Measurements from ENCODE around the gene LYPD1. TPM values are rescaled to one million over a fixed set of nuclear protein-coding genes. Genes with fewer than 3 reads are reported as not detected.

The LYPD1 gene
- total RNA-seq, 1 experiment from 2014 or later, result not detected

GRCh38 chr2:132611719-132612118 is 58.3 kb downstream of the LYPD1 start:
- no TSS peak for BruUV-seq (replicated peaks)

More at GRCh38 chr2:132611719-132612118, 58.3 kb downstream of the LYPD1 start:
- no peak for DNase-seq (ENCODE audit: low read depth, low spot score)
- Histone ChIP-seq H3K36me3 (ENCODE audit: control insufficient read depth in 1 of 2, insufficient read depth in 2 of 2, low read length in 2 of 2) (no peaks in the 10 kb centered on the region), H2AFZ (ENCODE audit: low read depth, low read length, poor library complexity, severe bottlenecking) (no peak overlapping the region), H3K9ac (ENCODE audit: low read length) (no peak overlapping the region), H3K79me2 (ENCODE audit: insufficient read depth, low read length) (no peaks in the 10 kb centered on the region), H3K27me3 (ENCODE audit: insufficient read depth, low read length) (no peaks in the 10 kb centered on the region), H4K20me1 (ENCODE audit: insufficient read depth) (no peaks in the 10 kb centered on the region), H3K9me3 (ENCODE audit: control insufficient read depth in 1 of 2, insufficient read depth in 1 of 2, low read depth in 1 of 2, low read length in 2 of 2) (no peaks in the 10 kb centered on the region), H3K4me1 (ENCODE audit: control insufficient read depth in 1 of 2, insufficient read depth in 2 of 2, low read length in 2 of 2) (no peaks in the 10 kb centered on the region), H3K4me3 (replicated peaks in 1 of 2; ENCODE audit: low read depth in 1 of 2, low read length in 2 of 2) (no peak overlapping the region), H3K27ac (ENCODE audit: low read depth, low read length) (no peak overlapping the region), H3K4me2 (ENCODE audit: low read length) (no peak overlapping the region), H3K9me2 (ENCODE audit: insufficient read depth) (no peaks in the 10 kb centered on the region)
- CTCF ChIA-PET, result no interaction called here
- POLR2A ChIA-PET, result no interaction called here
- RAD21 ChIA-PET (ENCODE audit: low non-redundant PET in 1 of 2, low total read pairs in 2 of 2, uncharacterized antibody in 2 of 2, unreplicated experiment in 2 of 2), result no interaction called here
- no peak for ATAC-seq
- intact Hi-C loops (cut with micrococcal nuclease), result no loop called here
- TF ChIP-seq EZH2 (IDR thresholded peaks at IDR 0.05) (no peak), POLR2A (IDR thresholded peaks at IDR 0.05; ENCODE audit: borderline replicate concordance, extremely low read depth, insufficient read depth, insufficient read length) (no peak), CBX3 (IDR thresholded peaks at IDR 0.05; ENCODE audit: low read depth) (no peak), ZBTB33 (IDR thresholded peaks at IDR 0.05; ENCODE audit: extremely low read depth, insufficient replicate concordance, low read length) (no peak), POLR2AphosphoS5 (IDR thresholded peaks at IDR 0.05; ENCODE audit: low read depth, low read length) (no peak), SP1 (IDR thresholded peaks at IDR 0.05; ENCODE audit: low read depth) (no peak), ZNF274 (IDR thresholded peaks at IDR 0.05; ENCODE audit: low read depth, low read length) (no peak), SRF (IDR thresholded peaks at IDR 0.05; ENCODE audit: low read depth) (no peak), TCF7L2 (IDR thresholded peaks at IDR 0.05; ENCODE audit: borderline replicate concordance, extremely low read depth, insufficient read depth, insufficient read length) (no peak), CEBPB (IDR thresholded peaks at IDR 0.05; ENCODE audit: low read depth) (no peak), YY1 (IDR thresholded peaks at IDR 0.05; ENCODE audit: extremely low read depth, insufficient replicate concordance, low read depth, low read length) (no peak), ELF1 (IDR thresholded peaks at IDR 0.05; ENCODE audit: borderline replicate concordance, low read depth) (no peak), JUND (IDR thresholded peaks at IDR 0.05) (no peak)
- TF ChIP-seq, protein P1, sequence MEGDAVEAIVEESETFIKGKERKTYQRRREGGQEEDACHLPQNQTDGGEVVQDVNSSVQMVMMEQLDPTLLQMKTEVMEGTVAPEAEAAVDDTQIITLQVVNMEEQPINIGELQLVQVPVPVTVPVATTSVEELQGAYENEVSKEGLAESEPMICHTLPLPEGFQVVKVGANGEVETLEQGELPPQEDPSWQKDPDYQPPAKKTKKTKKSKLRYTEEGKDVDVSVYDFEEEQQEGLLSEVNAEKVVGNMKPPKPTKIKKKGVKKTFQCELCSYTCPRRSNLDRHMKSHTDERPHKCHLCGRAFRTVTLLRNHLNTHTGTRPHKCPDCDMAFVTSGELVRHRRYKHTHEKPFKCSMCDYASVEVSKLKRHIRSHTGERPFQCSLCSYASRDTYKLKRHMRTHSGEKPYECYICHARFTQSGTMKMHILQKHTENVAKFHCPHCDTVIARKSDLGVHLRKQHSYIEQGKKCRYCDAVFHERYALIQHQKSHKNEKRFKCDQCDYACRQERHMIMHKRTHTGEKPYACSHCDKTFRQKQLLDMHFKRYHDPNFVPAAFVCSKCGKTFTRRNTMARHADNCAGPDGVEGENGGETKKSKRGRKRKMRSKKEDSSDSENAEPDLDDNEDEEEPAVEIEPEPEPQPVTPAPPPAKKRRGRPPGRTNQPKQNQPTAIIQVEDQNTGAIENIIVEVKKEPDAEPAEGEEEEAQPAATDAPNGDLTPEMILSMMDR (IDR thresholded peaks at IDR 0.05 in 2 of 3, conservative IDR thresholded peaks at IDR 0.05 in 1 of 3; ENCODE audit: borderline replicate concordance in 1 of 3, insufficient read depth in 1 of 3, low read depth in 2 of 3, low read length in 2 of 3), result no peak
- TF ChIP-seq, protein P2, sequence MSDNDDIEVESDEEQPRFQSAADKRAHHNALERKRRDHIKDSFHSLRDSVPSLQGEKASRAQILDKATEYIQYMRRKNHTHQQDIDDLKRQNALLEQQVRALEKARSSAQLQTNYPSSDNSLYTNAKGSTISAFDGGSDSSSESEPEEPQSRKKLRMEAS (IDR thresholded peaks at IDR 0.05), result no peak
